PFSK-1 (cell line): ENCODE results near the gene SPSB4.

Source experiments
- SIN3A ChIP-seq: IDR thresholded peaks from 2 replicates; pipeline ENCODE4 v1.6.1; 2012; ENCODE audit warnings: mild to moderate bottlenecking, low read length, moderate library complexity, borderline replicate concordance; ENCODE audit not compliant: insufficient read depth
- TAF1 ChIP-seq: IDR thresholded peaks from 2 replicates; pipeline ENCODE4 v1.6.1; 2012; ENCODE audit warnings: low read length, control low read depth, borderline replicate concordance; ENCODE audit not compliant: insufficient read depth
- TF ChIP-seq, protein P1 (sequence below), 2 experiments: IDR thresholded peaks; 2 replicates each; pipeline versions ENCODE4 v1.6.1 to v1.8.0; 2011 to 2012; ENCODE audit warnings: low read depth in 2 of 2, low read length in 2 of 2, control low read depth in 1 of 2, inconsistent platforms in 1 of 2, mild to moderate bottlenecking in 1 of 2, moderate library complexity in 1 of 2; ENCODE audit not compliant: insufficient read depth in 1 of 2

DNA sequence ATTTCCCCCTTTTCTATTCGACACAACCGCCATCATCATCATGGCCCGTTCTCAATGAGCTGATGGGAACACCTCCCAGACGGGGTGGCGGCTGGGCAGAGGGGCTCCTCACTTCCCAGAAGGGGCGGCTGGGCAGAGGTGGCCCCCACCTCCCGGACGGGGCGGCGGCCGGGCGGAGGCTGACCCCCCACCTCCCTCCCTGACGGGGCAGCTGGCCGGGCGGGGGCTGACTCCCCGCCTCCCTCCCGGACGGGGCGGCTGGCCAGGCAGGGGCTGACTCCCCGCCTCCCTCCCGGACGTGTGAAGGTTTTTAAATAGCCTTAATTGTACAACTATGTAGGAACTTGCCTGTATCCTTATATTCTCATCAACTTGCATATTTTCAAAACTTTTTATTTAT lies 20.9 kb upstream of the SPSB4 start:
- TF ChIP-seq TAF1, result no peak
- no peak for TF ChIP-seq SIN3A
- TF ChIP-seq, protein P1, sequence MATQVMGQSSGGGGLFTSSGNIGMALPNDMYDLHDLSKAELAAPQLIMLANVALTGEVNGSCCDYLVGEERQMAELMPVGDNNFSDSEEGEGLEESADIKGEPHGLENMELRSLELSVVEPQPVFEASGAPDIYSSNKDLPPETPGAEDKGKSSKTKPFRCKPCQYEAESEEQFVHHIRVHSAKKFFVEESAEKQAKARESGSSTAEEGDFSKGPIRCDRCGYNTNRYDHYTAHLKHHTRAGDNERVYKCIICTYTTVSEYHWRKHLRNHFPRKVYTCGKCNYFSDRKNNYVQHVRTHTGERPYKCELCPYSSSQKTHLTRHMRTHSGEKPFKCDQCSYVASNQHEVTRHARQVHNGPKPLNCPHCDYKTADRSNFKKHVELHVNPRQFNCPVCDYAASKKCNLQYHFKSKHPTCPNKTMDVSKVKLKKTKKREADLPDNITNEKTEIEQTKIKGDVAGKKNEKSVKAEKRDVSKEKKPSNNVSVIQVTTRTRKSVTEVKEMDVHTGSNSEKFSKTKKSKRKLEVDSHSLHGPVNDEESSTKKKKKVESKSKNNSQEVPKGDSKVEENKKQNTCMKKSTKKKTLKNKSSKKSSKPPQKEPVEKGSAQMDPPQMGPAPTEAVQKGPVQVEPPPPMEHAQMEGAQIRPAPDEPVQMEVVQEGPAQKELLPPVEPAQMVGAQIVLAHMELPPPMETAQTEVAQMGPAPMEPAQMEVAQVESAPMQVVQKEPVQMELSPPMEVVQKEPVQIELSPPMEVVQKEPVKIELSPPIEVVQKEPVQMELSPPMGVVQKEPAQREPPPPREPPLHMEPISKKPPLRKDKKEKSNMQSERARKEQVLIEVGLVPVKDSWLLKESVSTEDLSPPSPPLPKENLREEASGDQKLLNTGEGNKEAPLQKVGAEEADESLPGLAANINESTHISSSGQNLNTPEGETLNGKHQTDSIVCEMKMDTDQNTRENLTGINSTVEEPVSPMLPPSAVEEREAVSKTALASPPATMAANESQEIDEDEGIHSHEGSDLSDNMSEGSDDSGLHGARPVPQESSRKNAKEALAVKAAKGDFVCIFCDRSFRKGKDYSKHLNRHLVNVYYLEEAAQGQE (IDR thresholded peaks at IDR 0.05; ENCODE audit: insufficient read depth in 1 of 2, low read depth in 2 of 2, low read length in 2 of 2), result no peak
